Measurements from ENCODE around the gene FBXL16. TPM values are rescaled to one million over a fixed set of nuclear protein-coding genes. Genes with fewer than 3 reads are reported as not detected.

FBXL16 gene
- total RNA-seq, 3 donors from 2014 or later, result 2.6 to 4.2 TPM; not detected in 1

DNA sequence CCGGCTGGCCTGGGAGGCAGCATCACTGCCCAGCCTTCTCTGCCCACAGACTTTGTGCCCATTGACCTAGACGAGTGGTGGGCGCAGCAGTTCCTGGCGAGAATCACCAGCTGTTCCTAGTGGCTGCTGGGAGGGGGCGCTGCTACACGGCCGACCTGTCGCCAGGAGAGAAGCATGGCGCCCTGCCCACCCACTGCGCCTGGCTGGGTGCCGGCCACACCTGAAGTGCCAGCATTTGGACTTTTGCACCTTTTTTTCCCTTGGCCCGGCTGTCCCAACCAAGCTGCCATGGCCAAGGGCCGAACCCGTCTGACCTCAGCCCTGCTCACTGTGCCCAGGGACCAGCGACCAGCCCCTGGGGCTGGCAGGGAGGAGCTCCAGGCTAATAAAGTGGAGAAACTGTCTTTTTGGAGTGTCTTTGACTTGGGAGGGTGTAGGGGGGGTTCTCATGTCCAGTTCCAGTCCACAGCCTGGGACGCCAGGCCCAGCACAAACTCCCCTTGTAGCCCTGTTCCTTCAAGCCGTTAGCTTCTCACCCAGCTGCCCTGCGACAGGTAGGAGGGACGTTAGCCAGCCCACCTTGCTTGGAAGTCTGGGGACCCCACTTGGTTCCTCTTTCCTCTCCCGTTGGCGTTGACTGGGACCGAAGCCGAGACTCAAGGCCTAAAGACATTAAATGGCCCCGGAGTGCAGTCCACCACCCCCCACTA, 57.4 kb downstream of the FBXL16 start:
- intact Hi-C loops (cut with DNase I; ENCODE audit: low total_unique reads), result no loop called here
- Histone ChIP-seq H3K4me3 (peak overlapping the region; percentile 68 to 85 (median 80)), H3K36me3 (no peaks in the 10 kb centered on the region), H3K27ac (peak overlapping the region; percentile 89 to 94), H3K9me3 (no peaks in the 10 kb centered on the region), H3K27me3 (no peaks in the 10 kb centered on the region), H3K4me1 (peaks cover 12 to 33% of the 10 kb centered on the region in 2 donors)
- TF ChIP-seq POLR2AphosphoS5 (IDR thresholded peaks at IDR 0.05) (no peak), POLR2A (IDR thresholded peaks at IDR 0.05) (no peak)
- TF ChIP-seq, protein P1, sequence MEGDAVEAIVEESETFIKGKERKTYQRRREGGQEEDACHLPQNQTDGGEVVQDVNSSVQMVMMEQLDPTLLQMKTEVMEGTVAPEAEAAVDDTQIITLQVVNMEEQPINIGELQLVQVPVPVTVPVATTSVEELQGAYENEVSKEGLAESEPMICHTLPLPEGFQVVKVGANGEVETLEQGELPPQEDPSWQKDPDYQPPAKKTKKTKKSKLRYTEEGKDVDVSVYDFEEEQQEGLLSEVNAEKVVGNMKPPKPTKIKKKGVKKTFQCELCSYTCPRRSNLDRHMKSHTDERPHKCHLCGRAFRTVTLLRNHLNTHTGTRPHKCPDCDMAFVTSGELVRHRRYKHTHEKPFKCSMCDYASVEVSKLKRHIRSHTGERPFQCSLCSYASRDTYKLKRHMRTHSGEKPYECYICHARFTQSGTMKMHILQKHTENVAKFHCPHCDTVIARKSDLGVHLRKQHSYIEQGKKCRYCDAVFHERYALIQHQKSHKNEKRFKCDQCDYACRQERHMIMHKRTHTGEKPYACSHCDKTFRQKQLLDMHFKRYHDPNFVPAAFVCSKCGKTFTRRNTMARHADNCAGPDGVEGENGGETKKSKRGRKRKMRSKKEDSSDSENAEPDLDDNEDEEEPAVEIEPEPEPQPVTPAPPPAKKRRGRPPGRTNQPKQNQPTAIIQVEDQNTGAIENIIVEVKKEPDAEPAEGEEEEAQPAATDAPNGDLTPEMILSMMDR (IDR thresholded peaks at IDR 0.05), result peak in 2 of 3 donors; percentile 17 to 32
- no peak for DNase-seq (ENCODE audit: low spot score in 2 of 2)

DNA sequence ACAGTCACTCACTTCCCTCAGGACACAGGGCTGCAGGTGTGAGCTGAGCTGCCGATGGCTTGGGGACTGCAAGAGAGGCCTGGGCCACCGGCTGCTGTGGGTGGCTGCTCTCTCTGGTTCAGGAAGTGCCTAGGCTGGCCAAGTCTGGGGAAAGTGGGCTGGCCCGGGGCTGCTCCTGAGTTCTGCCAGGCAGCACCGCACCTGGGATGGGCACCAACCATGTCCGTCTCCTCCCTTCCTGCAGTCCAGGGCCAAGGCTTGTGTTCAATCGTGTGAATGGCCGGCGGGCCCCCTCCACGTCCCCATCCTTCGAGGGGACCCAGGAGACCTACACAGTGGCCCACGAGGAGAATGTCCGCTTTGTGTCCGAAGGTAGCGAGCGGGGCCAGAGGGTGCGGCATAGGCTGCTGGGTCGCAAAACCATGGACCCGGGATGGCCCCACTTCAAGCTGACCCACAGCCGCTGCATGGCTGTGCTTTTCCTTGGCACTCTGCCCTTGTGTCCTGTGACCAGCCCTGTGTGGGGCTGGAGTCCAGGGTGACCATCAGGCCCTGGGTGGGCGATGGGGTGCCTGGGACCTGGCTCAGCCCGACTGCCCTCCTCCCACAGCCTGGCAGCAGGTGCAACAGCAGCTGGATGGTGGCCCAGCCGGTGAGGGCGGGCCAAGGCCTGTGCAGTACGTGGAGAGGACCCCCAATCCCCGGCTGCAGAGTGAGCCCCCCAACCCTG, 58.3 kb downstream of the FBXL16 start:
- peaks cover 12 to 39% of the 10 kb centered on the region in 2 donors for H3K4me1 ChIP-seq
- TF ChIP-seq, protein P1 (IDR thresholded peaks at IDR 0.05), result no peak
- TF ChIP-seq POLR2A (IDR thresholded peaks at IDR 0.05), result no peak
- no peak for TF ChIP-seq POLR2AphosphoS5 (IDR thresholded peaks at IDR 0.05)

DNA sequence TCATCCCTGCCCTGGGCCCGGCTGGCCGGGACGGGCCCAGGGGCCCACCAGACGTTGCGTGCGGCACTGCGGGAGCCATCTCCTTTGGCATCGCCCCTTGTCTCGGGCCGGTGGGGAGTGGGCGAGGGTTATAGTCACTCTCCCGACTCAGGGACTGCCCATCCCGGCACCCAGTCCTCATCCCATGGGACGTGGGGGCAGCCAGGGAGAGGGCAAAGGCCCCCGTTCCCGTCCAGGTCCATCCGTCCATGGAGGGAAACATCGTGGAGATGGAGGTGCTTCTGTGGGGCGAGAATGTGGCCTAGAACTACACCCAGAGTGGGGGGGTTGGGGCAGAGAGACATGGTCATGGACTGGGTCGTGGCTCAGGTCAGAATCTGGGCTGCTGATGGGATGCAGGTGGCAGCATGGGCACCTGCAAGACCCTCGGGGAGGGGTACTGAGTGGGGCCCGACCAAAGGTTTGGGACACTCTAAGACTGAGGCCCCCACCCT, 58.9 kb downstream of the FBXL16 start:
- Histone ChIP-seq H3K9me3 (no peaks in the 10 kb centered on the region), H3K4me1 (peaks cover 12 to 39% of the 10 kb centered on the region in 2 donors), H3K4me3 (no peak overlapping the region), H3K27ac (peak overlapping the region; percentile 33 to 94), H3K27me3 (no peaks in the 10 kb centered on the region), H3K36me3 (no peaks in the 10 kb centered on the region)
- no peak for DNase-seq (ENCODE audit: low spot score in 2 of 2)
- intact Hi-C loops (cut with DNase I; ENCODE audit: low total_unique reads), result no loop called here
- no peak for TF ChIP-seq POLR2A (IDR thresholded peaks at IDR 0.05)
- TF ChIP-seq, protein P1 (IDR thresholded peaks at IDR 0.05), result no peak
- TF ChIP-seq POLR2AphosphoS5 (IDR thresholded peaks at IDR 0.05), result no peak

More for the DNA sequence above, 58.3 kb downstream of the FBXL16 start:
- Histone ChIP-seq H3K9me3 (no peaks in the 10 kb centered on the region), H3K27me3 (no peaks in the 10 kb centered on the region), H3K27ac (peak overlapping the region; percentile 89 to 94), H3K4me3 (peak overlapping the region in 1 of 3 donors; percentile 80), H3K36me3 (no peaks in the 10 kb centered on the region)
- intact Hi-C loops (cut with DNase I; ENCODE audit: low total_unique reads), result no loop called here
- DNase-seq (ENCODE audit: low spot score in 2 of 2), result no peak

DNA sequence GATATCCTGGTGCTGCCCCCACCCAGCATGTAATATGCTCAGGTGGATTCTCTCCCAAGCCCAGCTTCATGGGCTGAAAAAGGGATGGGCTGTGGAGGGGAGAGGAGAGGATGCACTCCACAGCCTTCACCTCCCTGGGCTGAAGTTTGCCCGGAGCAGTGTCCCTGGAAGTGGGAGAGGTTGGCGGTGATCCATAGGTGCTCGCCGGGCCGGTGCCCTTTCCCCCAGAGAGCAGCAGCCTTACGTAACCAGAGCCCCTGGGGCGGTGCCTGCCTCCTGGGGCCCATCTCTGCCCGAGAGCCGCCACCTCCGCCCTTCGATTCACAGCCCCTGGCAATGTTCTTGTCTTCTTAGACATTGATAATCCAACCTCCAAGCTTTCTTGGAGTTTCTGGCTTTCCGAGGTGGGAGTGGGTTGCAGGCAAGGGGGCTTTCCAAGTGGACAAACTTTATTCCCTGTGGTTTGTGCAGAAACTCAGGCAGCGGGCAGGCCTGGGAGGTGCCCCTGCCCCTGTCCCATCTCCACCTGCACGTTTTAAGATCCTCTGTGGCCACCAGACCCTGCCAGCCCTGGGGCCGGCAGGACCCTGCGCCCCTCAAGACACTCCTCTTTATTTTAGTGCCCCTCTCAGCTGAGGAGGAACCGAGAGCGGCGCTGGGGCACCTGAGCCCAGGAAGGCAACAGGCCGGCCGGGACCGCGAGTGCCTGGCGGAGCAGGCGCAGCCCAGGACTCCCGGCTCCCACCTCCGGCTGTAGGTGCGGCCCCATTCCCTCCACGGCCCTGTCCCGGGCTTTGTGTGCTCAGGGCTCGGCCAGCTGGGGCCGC, 59.5 kb downstream of the FBXL16 start:
- Histone ChIP-seq H3K27me3 (no peaks in the 10 kb centered on the region), H3K36me3 (no peaks in the 10 kb centered on the region), H3K9me3 (no peaks in the 10 kb centered on the region), H3K4me3 (no peak overlapping the region), H3K27ac (peak overlapping the region; percentile 21 to 94), H3K4me1 (peaks cover 12 to 39% of the 10 kb centered on the region in 2 donors)
- no peak for DNase-seq (ENCODE audit: low spot score in 2 of 2)
- intact Hi-C loops (cut with DNase I; ENCODE audit: low total_unique reads), result no loop called here
- TF ChIP-seq POLR2AphosphoS5 (IDR thresholded peaks at IDR 0.05) (no peak), POLR2A (IDR thresholded peaks at IDR 0.05) (no peak)
- TF ChIP-seq, protein P1 (IDR thresholded peaks at IDR 0.05), result no peak

Data from breast epithelium (tissue), 4 donors.